Lower lobe of right lung (tissue), 2 donors: Measurements from ENCODE around the gene VANGL1. TPM values are rescaled to one million over a fixed set of nuclear protein-coding genes. Genes with fewer than 3 reads are reported as not detected.

Experiments used
- ATAC-seq, 2 donors: fragments of 200-7000 bp; cut with Tn5 transposase; one replicate each; pipeline ENCODE4 v1.9.1; 2020 to 2022; ENCODE audit warnings: mild to moderate bottlenecking in 2 of 2, moderate library complexity in 2 of 2
- DNase-seq: peaks from one replicate; pipeline ENCODE4 v3.0.0-alpha.2; 2020
- H3K27ac ChIP-seq: fragments of 200-600 bp; one replicate; pipeline ENCODE4 v1.8.0; 2022
- H3K27me3 ChIP-seq: fragments of 200-600 bp; one replicate; pipeline ENCODE4 v1.8.0; 2022; ENCODE audit warnings: low read depth
- H3K36me3 ChIP-seq: fragments of 200-600 bp; one replicate; pipeline ENCODE4 v1.8.0; 2022; ENCODE audit warnings: mild to moderate bottlenecking
- H3K4me1 ChIP-seq: fragments of 200-600 bp; one replicate; pipeline ENCODE4 v1.8.0; 2022
- H3K4me3 ChIP-seq: fragments of 200-600 bp; one replicate; pipeline ENCODE4 v1.8.0; 2022; ENCODE audit warnings: mild to moderate bottlenecking
- H3K9me3 ChIP-seq: fragments of 200-600 bp; one replicate; pipeline ENCODE4 v1.8.0; 2022
- CTCF ChIP-seq: fragments of 200-600 bp; IDR thresholded peaks from one replicate; pipeline ENCODE4 v1.8.0; 2022; ENCODE audit warnings: antibody characterized with exemption, mild to moderate bottlenecking
- intact Hi-C: fragments of 100-400 bp; cut with DNase I; formaldehyde crosslinking; loops from one replicate; pipeline ENCODE4 v1.11.0; 2022
- total RNA-seq: library from RNA; stranded (reverse); fragmentation: NEBNext Ultra II Directional; extraction: Animal tissue kit (Norgen Biotek cat#: 25700); gene quantifications from one replicate; pipeline ENCODE4 v1.2.1, GENCODE V29; 2021
- donor health status: DM: no; HTN: yes; CAD: no; lungs with severe emphysema.

The VANGL1 gene
- total RNA-seq, 1 donor from 2014 or later, result 10.9 TPM

GRCh38 chr1:115690972-115691371 is 49.2 kb downstream of the VANGL1 start:
- no peaks in the 10 kb centered on the region for H3K27me3 ChIP-seq
- no peaks in the 10 kb centered on the region for H3K4me1 ChIP-seq
- DNase-seq, result no peak
- intact Hi-C loops, result no loop called here
- no peaks in the 10 kb centered on the region for H3K9me3 ChIP-seq
- TF ChIP-seq CTCF, result no peak
- H3K4me3 ChIP-seq, result no peak overlapping the region
- H3K36me3 ChIP-seq, result peaks cover 53% of the 10 kb centered on the region
- ATAC-seq, result no peak
- no peak overlapping the region for H3K27ac ChIP-seq

GRCh38 chr1:115692224-115692623 is 50.5 kb downstream of the VANGL1 start:
- Histone ChIP-seq H3K27me3 (no peaks in the 10 kb centered on the region), H3K9me3 (no peaks in the 10 kb centered on the region), H3K27ac (no peak overlapping the region), H3K36me3 (peaks cover 43% of the 10 kb centered on the region), H3K4me3 (no peak overlapping the region), H3K4me1 (no peaks in the 10 kb centered on the region)
- intact Hi-C loops, result no loop called here
- ATAC-seq (no peak), DNase-seq (no peak)
- no peak for TF ChIP-seq CTCF

GRCh38 chr1:115694805-115695204 is 53.0 kb downstream of the VANGL1 start:
- ATAC-seq (no peak), DNase-seq (no peak)
- H3K36me3 ChIP-seq, result peaks cover 28% of the 10 kb centered on the region
- no peak for TF ChIP-seq CTCF
- intact Hi-C loops, result no loop called here
- no peak overlapping the region for H3K4me3 ChIP-seq
- H3K4me1 ChIP-seq, result no peaks in the 10 kb centered on the region
- no peaks in the 10 kb centered on the region for H3K27me3 ChIP-seq
- no peak overlapping the region for H3K27ac ChIP-seq
- no peaks in the 10 kb centered on the region for H3K9me3 ChIP-seq

GRCh38 chr1:115697619-115698018 is 55.8 kb downstream of the VANGL1 start:
- no peaks in the 10 kb centered on the region for H3K27me3 ChIP-seq
- H3K36me3 ChIP-seq, result peaks cover under 1% of the 10 kb centered on the region
- no peak for ATAC-seq
- H3K4me1 ChIP-seq, result no peaks in the 10 kb centered on the region
- no peak overlapping the region for H3K27ac ChIP-seq
- H3K9me3 ChIP-seq, result no peaks in the 10 kb centered on the region
- no peak for TF ChIP-seq CTCF
- H3K4me3 ChIP-seq, result no peak overlapping the region
- intact Hi-C loops, result no loop called here
- DNase-seq, result no peak

- no peak for ATAC-seq
- no peaks in the 10 kb centered on the region for H3K4me1 ChIP-seq
- intact Hi-C loops, result no loop called here
- no peak overlapping the region for H3K27ac ChIP-seq
- no peak overlapping the region for H3K4me3 ChIP-seq
- no peaks in the 10 kb centered on the region for H3K27me3 ChIP-seq
- no peaks in the 10 kb centered on the region for H3K36me3 ChIP-seq
- DNase-seq, result no peak
- no peaks in the 10 kb centered on the region for H3K9me3 ChIP-seq
- no peak for TF ChIP-seq CTCF
These were observed 59.3 kb downstream of the VANGL1 start for GRCh38 chr1:115701090-115701489.

GRCh38 chr1:115702959-115703358 is 61.2 kb downstream of the VANGL1 start:
- Histone ChIP-seq H3K36me3 (no peaks in the 10 kb centered on the region), H3K4me1 (no peaks in the 10 kb centered on the region), H3K27me3 (no peaks in the 10 kb centered on the region), H3K27ac (no peak overlapping the region), H3K4me3 (no peak overlapping the region), H3K9me3 (no peaks in the 10 kb centered on the region)
- ATAC-seq, result no peak
- DNase-seq, result no peak
- intact Hi-C loops, result no loop called here
- no peak for TF ChIP-seq CTCF
